ENCODE data around the gene CUTC.

Gene CUTC

DNA sequence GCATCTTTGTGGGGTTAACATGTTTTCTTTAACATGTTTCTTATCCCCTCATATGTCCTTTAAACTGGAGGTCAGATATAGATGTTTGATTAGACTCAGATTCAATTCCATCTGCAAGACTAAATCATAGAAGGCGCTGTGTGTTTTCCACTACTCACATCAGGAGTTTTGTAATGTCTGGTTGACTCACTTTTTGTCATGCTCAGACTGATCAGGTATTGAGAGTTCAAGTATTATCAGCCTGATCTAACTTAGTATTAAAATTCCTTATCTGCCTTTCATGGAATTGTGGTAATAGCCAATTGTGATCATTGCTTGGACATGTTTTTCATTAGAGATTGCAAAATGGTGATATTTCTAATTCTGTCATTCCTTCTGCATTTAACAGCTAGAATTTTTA lies 42.6 kb upstream of the CUTC start:
- H3K27me3 ChIP-seq (ENCODE audit: insufficient read depth, low read length, poor library complexity, severe bottlenecking): no peaks in the 10 kb centered on the region

DNA sequence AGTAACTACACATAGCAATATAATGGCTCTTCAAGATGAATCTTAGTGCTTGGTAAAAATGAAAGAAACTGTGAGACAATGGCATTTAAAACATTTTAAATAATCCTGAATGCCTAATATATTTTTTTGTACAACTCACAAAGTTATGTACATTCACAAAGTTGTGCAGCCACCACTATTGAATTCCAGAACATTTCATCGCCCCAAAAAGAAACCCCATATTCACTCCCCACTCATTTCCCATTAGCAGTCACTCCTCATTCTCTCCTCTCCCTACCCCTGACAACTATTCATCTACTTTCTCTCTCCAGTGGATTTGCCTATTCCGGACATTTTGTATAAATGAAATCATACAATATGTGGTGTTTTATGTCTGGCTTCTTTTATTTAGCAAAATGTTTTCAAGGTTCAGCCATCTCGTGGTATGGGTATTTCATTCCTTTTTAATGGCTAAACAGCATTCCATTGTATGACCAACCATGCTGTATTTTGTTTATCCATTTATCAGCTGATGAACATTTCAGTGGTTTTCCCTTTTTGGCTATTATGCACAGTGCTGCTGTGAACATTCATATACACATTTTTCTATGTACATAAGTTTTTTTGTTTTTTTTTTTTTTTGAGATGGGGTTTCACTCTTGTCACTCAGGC lies 38.0 kb upstream of the CUTC start:
- no peaks in the 10 kb centered on the region for H3K4me1 ChIP-seq (ENCODE audit: insufficient read depth, low read length, poor library complexity, severe bottlenecking)
- no peaks in the 10 kb centered on the region for H3K79me2 ChIP-seq (ENCODE audit: insufficient read depth, low read length)
- no peaks in the 10 kb centered on the region for H3K9me3 ChIP-seq (ENCODE audit: insufficient read depth, low read depth, low read length)
- TF ChIP-seq CTCF (conservative IDR thresholded peaks at IDR 0.05; ENCODE audit: low read length) (no peak), EZH2phosphoT487 (IDR thresholded peaks at IDR 0.05; ENCODE audit: borderline replicate concordance) (no peak)
- no peaks in the 10 kb centered on the region for H3F3A ChIP-seq (ENCODE audit: low read depth)
- H4K20me1 ChIP-seq (ENCODE audit: insufficient read depth, low read length, poor library complexity, severe bottlenecking): no peaks in the 10 kb centered on the region
- H3K4me3 ChIP-seq (ENCODE audit: low read length, poor library complexity, severe bottlenecking): no peak overlapping the region
- no peak overlapping the region for H3K9ac ChIP-seq (ENCODE audit: low read depth, low read length, poor library complexity, severe bottlenecking)
- H3K27me3 ChIP-seq (ENCODE audit: insufficient read depth, low read length, poor library complexity, severe bottlenecking): no peaks in the 10 kb centered on the region
- peaks cover 39% of the 10 kb centered on the region; the same call in 1 of the 2 replicates for H3K36me3 ChIP-seq (ENCODE audit: insufficient read depth, low read length)
- H3K4me2 ChIP-seq (ENCODE audit: low read depth, low read length, poor library complexity, severe bottlenecking): no peak overlapping the region
- H3K9me2 ChIP-seq (replicated peaks; ENCODE audit: low read depth, low read length): no peaks in the 10 kb centered on the region
- no peak overlapping the region for H2AFZ ChIP-seq (ENCODE audit: low read length)

More for the DNA sequence above, 42.6 kb upstream of the CUTC start:
- Histone ChIP-seq H3K4me3 (ENCODE audit: low read length, poor library complexity, severe bottlenecking) (no peak overlapping the region), H3K79me2 (ENCODE audit: insufficient read depth, low read length) (no peaks in the 10 kb centered on the region), H3F3A (ENCODE audit: low read depth) (no peaks in the 10 kb centered on the region), H3K9me2 (replicated peaks; ENCODE audit: low read depth, low read length) (no peaks in the 10 kb centered on the region), H3K4me2 (ENCODE audit: low read depth, low read length, poor library complexity, severe bottlenecking) (no peak overlapping the region), H3K4me1 (ENCODE audit: insufficient read depth, low read length, poor library complexity, severe bottlenecking) (peaks cover 14% of the 10 kb centered on the region), H3K9ac (ENCODE audit: low read depth, low read length, poor library complexity, severe bottlenecking) (no peak overlapping the region), H2AFZ (ENCODE audit: low read length) (no peak overlapping the region), H4K20me1 (ENCODE audit: insufficient read depth, low read length, poor library complexity, severe bottlenecking) (no peaks in the 10 kb centered on the region), H3K36me3 (ENCODE audit: insufficient read depth, low read length) (peaks cover 15% of the 10 kb centered on the region; the same call in 1 of the 2 replicates), H3K9me3 (ENCODE audit: insufficient read depth, low read depth, low read length) (no peaks in the 10 kb centered on the region)
- TF ChIP-seq EZH2phosphoT487 (IDR thresholded peaks at IDR 0.05; ENCODE audit: borderline replicate concordance): no peak
- no peak for TF ChIP-seq CTCF (conservative IDR thresholded peaks at IDR 0.05; ENCODE audit: low read length)

GRCh38 chr10:99695761-99696160 lies 36.3 kb upstream of the CUTC start:
- no peaks in the 10 kb centered on the region for H3K79me2 ChIP-seq (ENCODE audit: insufficient read depth, low read length)
- no peaks in the 10 kb centered on the region for H3K9me3 ChIP-seq (ENCODE audit: insufficient read depth, low read depth, low read length)
- peaks cover 39% of the 10 kb centered on the region; the same call in 1 of the 2 replicates for H3K36me3 ChIP-seq (ENCODE audit: insufficient read depth, low read length)
- H3F3A ChIP-seq (ENCODE audit: low read depth): no peaks in the 10 kb centered on the region
- no peak overlapping the region for H2AFZ ChIP-seq (ENCODE audit: low read length)
- no peaks in the 10 kb centered on the region for H4K20me1 ChIP-seq (ENCODE audit: insufficient read depth, low read length, poor library complexity, severe bottlenecking)
- no peaks in the 10 kb centered on the region for H3K27me3 ChIP-seq (ENCODE audit: insufficient read depth, low read length, poor library complexity, severe bottlenecking)
- TF ChIP-seq EZH2phosphoT487 (IDR thresholded peaks at IDR 0.05; ENCODE audit: borderline replicate concordance) (no peak), CTCF (conservative IDR thresholded peaks at IDR 0.05; ENCODE audit: low read length) (no peak)
- no peak overlapping the region for H3K4me3 ChIP-seq (ENCODE audit: low read length, poor library complexity, severe bottlenecking)
- H3K9ac ChIP-seq (ENCODE audit: low read depth, low read length, poor library complexity, severe bottlenecking): no peak overlapping the region
- no peaks in the 10 kb centered on the region for H3K9me2 ChIP-seq (replicated peaks; ENCODE audit: low read depth, low read length)
- no peak overlapping the region for H3K4me2 ChIP-seq (ENCODE audit: low read depth, low read length, poor library complexity, severe bottlenecking)
- H3K4me1 ChIP-seq (ENCODE audit: insufficient read depth, low read length, poor library complexity, severe bottlenecking): no peaks in the 10 kb centered on the region

Data from Loucy (cell line).